GM23338 (cell line): ENCODE measurements around the gene C19orf25. TPM values are rescaled to one million over a fixed set of nuclear protein-coding genes. Genes with fewer than 3 reads are reported as not detected.

Experiments used
- ATAC-seq: fragments of 200-7000 bp; cut with Tn5 transposase; 3 replicates; pipeline ENCODE4 v1.9.1; 2020
- DNase-seq: peaks from one replicate; pipeline ENCODE4 v3.0.0-alpha.2; 2015; ENCODE audit warnings: low spot score
- H2AFZ ChIP-seq: fragments of 200-600 bp; sonication (generic); 2 replicates; pipeline ENCODE4 v1.8.0; 2016; ENCODE audit warnings: antibody characterized with exemption, mild to moderate bottlenecking, moderate library complexity
- H3F3A ChIP-seq: fragments of 200-600 bp; sonication (generic); replicated peaks from 2 replicates; pipeline ENCODE4 v1.8.0; 2017; ENCODE audit warnings: antibody characterized with exemption, mixed run types, low read depth
- H3K27ac ChIP-seq: fragments of 200-600 bp; sonication (generic); 2 replicates; pipeline ENCODE4 v1.6.1; 2016; ENCODE audit warnings: low read depth
- H3K27me3 ChIP-seq: fragments of 200-600 bp; sonication (generic); 2 replicates; pipeline ENCODE4 v1.8.0; 2016; ENCODE audit warnings: mild to moderate bottlenecking, mixed run types, moderate library complexity; ENCODE audit not compliant: insufficient read depth
- H3K36me3 ChIP-seq: fragments of 200-600 bp; sonication (generic); 2 replicates; pipeline ENCODE4 v1.8.0; 2016; ENCODE audit warnings: mild to moderate bottlenecking; ENCODE audit not compliant: insufficient read depth
- H3K4me1 ChIP-seq: fragments of 200-600 bp; sonication (generic); 2 replicates; pipeline ENCODE4 v1.8.0; 2016; ENCODE audit warnings: mild to moderate bottlenecking, moderate library complexity; ENCODE audit not compliant: insufficient read depth
- H3K4me2 ChIP-seq: fragments of 200-600 bp; sonication (generic); 2 replicates; pipeline ENCODE4 v1.7.1; 2017; ENCODE audit warnings: mixed run types
- H3K4me3 ChIP-seq: fragments of 200-600 bp; sonication (generic); 2 replicates; pipeline ENCODE4 v1.6.1; 2016; ENCODE audit warnings: mixed run types
- H3K79me2 ChIP-seq: fragments of 200-600 bp; sonication (generic); replicated peaks from 2 replicates; pipeline ENCODE4 v1.8.0; 2017; ENCODE audit warnings: mild to moderate bottlenecking; ENCODE audit not compliant: insufficient read depth
- H3K9me2 ChIP-seq: fragments of 200-600 bp; sonication (generic); 2 replicates; pipeline ENCODE4 v1.8.0; 2017; ENCODE audit not compliant: insufficient read depth
- H4K20me1 ChIP-seq: fragments of 200-600 bp; sonication (generic); replicated peaks from 2 replicates; pipeline ENCODE4 v1.8.0; 2017; ENCODE audit warnings: mild to moderate bottlenecking; ENCODE audit not compliant: insufficient read depth
- H3K27ac Mint-ChIP-seq: 2 replicates; pipeline ENCODE4 v1.8.0; 2020; ENCODE audit warnings: inconsistent platforms, mild to moderate bottlenecking, moderate library complexity, mixed read lengths
- H3K27me3 Mint-ChIP-seq: 3 replicates; pipeline ENCODE4 v1.8.0; 2022; ENCODE audit warnings: low read depth, mild to moderate bottlenecking, moderate library complexity, mixed read lengths, inconsistent platforms; ENCODE audit not compliant: insufficient read depth, poor library complexity
- H3K36me3 Mint-ChIP-seq: 3 replicates; pipeline ENCODE4 v1.8.0; 2021; ENCODE audit warnings: low read depth, mild to moderate bottlenecking, inconsistent platforms, moderate library complexity, mixed read lengths
- H3K4me1 Mint-ChIP-seq: 3 replicates; pipeline ENCODE4 v1.8.0; 2020; ENCODE audit warnings: mild to moderate bottlenecking, inconsistent platforms, mixed read lengths
- H3K4me3 Mint-ChIP-seq: 3 replicates; pipeline ENCODE4 v1.8.0; 2021; ENCODE audit warnings: moderate library complexity, mild to moderate bottlenecking, inconsistent platforms, mixed read lengths
- H3K9me3 Mint-ChIP-seq: 3 replicates; pipeline ENCODE4 v1.8.0; 2020; ENCODE audit warnings: moderate library complexity, mild to moderate bottlenecking, inconsistent platforms, mixed read lengths
- CREB1 ChIP-seq: fragments of 250-450 bp; sonication (Bioruptor Pico); IDR thresholded peaks from 2 replicates; pipeline ENCODE4 v1.5.0; 2020; ENCODE audit warnings: low read depth, mild to moderate bottlenecking, moderate library complexity
- EZH2 ChIP-seq: fragments of 200-600 bp; sonication (generic); IDR thresholded peaks from one replicate; pipeline ENCODE4 v1.8.0; 2017; ENCODE audit warnings: antibody characterized with exemption, mild to moderate bottlenecking, low read depth; ENCODE audit not compliant: unreplicated experiment
- EZH2phosphoT487 ChIP-seq: fragments of 200-600 bp; sonication (generic); IDR thresholded peaks from one replicate; pipeline ENCODE4 v1.8.1; 2018; ENCODE audit warnings: antibody characterized with exemption; ENCODE audit not compliant: unreplicated experiment
- JUNB ChIP-seq: IDR thresholded peaks from one replicate; pipeline ENCODE4 v1.6.1; 2016; ENCODE audit warnings: antibody characterized with exemption; ENCODE audit not compliant: unreplicated experiment
- NANOG ChIP-seq: IDR thresholded peaks from 2 replicates; pipeline ENCODE4 v1.6.1; 2016; ENCODE audit warnings: antibody characterized with exemption, borderline replicate concordance
- POLR2AphosphoS5 ChIP-seq: IDR thresholded peaks from 2 replicates; pipeline ENCODE4 v1.6.1; 2016; ENCODE audit warnings: antibody characterized with exemption, low read depth
- REST ChIP-seq: IDR thresholded peaks from one replicate; pipeline ENCODE4 v1.6.1; 2018; ENCODE audit warnings: antibody characterized with exemption; ENCODE audit not compliant: unreplicated experiment
- STAT1 ChIP-seq: IDR thresholded peaks from one replicate; pipeline ENCODE4 v1.6.1; 2016; ENCODE audit warnings: antibody characterized with exemption; ENCODE audit not compliant: unreplicated experiment
- ZNF114 ChIP-seq: fragments of 250-450 bp; sonication (Bioruptor Pico); IDR thresholded peaks from 2 replicates; pipeline ENCODE4 v1.5.0; 2020; ENCODE audit warnings: mild to moderate bottlenecking, moderate library complexity
- ZNF331 ChIP-seq: fragments of 250-450 bp; sonication (Bioruptor Pico); IDR thresholded peaks from 2 replicates; pipeline ENCODE4 v1.5.0; 2020; ENCODE audit warnings: low read depth, mild to moderate bottlenecking, moderate library complexity
- polyA plus RNA-seq: library from polyadenylated mRNA; unstranded; fragments of >200 nt; fragmentation: Nextera tagmentation; extraction: Ambion mirVana; gene quantifications from 2 replicates; pipeline ENCODE4 v1.2.1, GENCODE V29; 2016
- total RNA-seq: library from RNA; depleted of rRNA; stranded (reverse); fragments of >200 nt; shearing (Covaris generic); gene quantifications from 2 replicates; pipeline ENCODE4 v1.2.3, GENCODE V29; 2014
- TF ChIP-seq, protein P1 (sequence below): fragments of 250-450 bp; sonication (Bioruptor Pico); IDR thresholded peaks from 2 replicates; pipeline ENCODE4 v1.5.0; 2020; ENCODE audit warnings: mild to moderate bottlenecking, moderate library complexity

Gene C19orf25
- total and polyA plus RNA-seq, 2 experiments from 2014 or later, result 43.5 to 61.1 TPM

GRCh38 chr19:1514986-1515721 lies 36.1 kb upstream of the C19orf25 start:
- H3K4me3 Mint-ChIP-seq, result no peak overlapping the region

GRCh38 chr19:1514295-1514661 lies 35.3 kb upstream of the C19orf25 start:
- no peak overlapping the region for H3K4me3 ChIP-seq
- 0 out of 2 replicates have a peak, but pooled peaks cover 4% of the 10 kb centered on the region for H3F3A ChIP-seq
- no peak overlapping the region for H3K27ac ChIP-seq
- peaks cover 4% of the 10 kb centered on the region; the same call in 1 of the 2 replicates for H3K27me3 ChIP-seq
- Mint-ChIP-seq H3K4me3 (no peak overlapping the region), H3K9me3 (peaks cover 5% of the 10 kb centered on the region), H3K4me1 (no peaks in the 10 kb centered on the region), H3K27me3 (peaks cover 18% of the 10 kb centered on the region), H3K36me3 (no peaks in the 10 kb centered on the region), H3K27ac (no peak overlapping the region)
- no peak overlapping the region for H2AFZ ChIP-seq
- no peak overlapping the region for H3K4me2 ChIP-seq
- H3K36me3 ChIP-seq, result no peaks in the 10 kb centered on the region
- no peaks in the 10 kb centered on the region for H3K79me2 ChIP-seq
- ATAC-seq (no peak), DNase-seq (no peak)
- no peaks in the 10 kb centered on the region for H3K4me1 ChIP-seq
- no peaks in the 10 kb centered on the region; the same call in 1 of the 2 replicates for H4K20me1 ChIP-seq
- H3K9me2 ChIP-seq, result no peaks in the 10 kb centered on the region
- TF ChIP-seq ZNF114 (CRISPR knock-in tag) (no peak), CREB1 (CRISPR knock-in tag) (no peak), NANOG (no peak), EZH2phosphoT487 (no peak), ZNF331 (no peak), REST (no peak), STAT1 (no peak), EZH2 (no peak), POLR2AphosphoS5 (no peak)
- TF ChIP-seq, protein P1, sequence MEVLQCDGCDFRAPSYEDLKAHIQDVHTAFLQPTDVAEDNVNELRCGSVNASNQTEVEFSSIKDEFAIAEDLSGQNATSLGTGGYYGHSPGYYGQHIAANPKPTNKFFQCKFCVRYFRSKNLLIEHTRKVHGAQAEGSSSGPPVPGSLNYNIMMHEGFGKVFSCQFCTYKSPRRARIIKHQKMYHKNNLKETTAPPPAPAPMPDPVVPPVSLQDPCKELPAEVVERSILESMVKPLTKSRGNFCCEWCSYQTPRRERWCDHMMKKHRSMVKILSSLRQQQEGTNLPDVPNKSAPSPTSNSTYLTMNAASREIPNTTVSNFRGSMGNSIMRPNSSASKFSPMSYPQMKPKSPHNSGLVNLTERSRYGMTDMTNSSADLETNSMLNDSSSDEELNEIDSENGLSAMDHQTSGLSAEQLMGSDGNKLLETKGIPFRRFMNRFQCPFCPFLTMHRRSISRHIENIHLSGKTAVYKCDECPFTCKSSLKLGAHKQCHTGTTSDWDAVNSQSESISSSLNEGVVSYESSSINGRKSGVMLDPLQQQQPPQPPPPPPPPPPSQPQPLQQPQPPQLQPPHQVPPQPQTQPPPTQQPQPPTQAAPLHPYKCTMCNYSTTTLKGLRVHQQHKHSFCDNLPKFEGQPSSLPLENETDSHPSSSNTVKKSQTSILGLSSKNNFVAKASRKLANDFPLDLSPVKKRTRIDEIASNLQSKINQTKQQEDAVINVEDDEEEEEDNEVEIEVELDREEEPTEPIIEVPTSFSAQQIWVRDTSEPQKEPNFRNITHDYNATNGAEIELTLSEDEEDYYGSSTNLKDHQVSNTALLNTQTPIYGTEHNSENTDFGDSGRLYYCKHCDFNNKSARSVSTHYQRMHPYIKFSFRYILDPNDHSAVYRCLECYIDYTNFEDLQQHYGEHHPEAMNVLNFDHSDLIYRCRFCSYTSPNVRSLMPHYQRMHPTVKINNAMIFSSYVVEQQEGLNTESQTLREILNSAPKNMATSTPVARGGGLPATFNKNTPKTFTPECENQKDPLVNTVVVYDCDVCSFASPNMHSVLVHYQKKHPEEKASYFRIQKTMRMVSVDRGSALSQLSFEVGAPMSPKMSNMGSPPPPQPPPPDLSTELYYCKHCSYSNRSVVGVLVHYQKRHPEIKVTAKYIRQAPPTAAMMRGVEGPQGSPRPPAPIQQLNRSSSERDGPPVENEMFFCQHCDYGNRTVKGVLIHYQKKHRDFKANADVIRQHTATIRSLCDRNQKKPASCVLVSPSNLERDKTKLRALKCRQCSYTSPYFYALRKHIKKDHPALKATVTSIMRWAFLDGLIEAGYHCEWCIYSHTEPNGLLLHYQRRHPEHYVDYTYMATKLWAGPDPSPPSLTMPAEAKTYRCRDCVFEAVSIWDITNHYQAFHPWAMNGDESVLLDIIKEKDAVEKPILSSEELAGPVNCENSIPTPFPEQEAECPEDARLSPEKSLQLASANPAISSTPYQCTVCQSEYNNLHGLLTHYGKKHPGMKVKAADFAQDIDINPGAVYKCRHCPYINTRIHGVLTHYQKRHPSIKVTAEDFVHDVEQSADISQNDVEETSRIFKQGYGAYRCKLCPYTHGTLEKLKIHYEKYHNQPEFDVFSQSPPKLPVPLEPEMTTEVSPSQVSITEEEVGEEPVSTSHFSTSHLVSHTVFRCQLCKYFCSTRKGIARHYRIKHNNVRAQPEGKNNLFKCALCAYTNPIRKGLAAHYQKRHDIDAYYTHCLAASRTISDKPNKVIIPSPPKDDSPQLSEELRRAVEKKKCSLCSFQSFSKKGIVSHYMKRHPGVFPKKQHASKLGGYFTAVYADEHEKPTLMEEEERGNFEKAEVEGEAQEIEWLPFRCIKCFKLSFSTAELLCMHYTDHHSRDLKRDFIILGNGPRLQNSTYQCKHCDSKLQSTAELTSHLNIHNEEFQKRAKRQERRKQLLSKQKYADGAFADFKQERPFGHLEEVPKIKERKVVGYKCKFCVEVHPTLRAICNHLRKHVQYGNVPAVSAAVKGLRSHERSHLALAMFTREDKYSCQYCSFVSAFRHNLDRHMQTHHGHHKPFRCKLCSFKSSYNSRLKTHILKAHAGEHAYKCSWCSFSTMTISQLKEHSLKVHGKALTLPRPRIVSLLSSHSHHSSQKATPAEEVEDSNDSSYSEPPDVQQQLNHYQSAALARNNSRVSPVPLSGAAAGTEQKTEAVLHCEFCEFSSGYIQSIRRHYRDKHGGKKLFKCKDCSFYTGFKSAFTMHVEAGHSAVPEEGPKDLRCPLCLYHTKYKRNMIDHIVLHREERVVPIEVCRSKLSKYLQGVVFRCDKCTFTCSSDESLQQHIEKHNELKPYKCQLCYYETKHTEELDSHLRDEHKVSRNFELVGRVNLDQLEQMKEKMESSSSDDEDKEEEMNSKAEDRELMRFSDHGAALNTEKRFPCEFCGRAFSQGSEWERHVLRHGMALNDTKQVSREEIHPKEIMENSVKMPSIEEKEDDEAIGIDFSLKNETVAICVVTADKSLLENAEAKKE, result no peak

More at GRCh38 chr19:1514986-1515721, 36.1 kb upstream of the C19orf25 start:
- no peaks in the 10 kb centered on the region for H3K36me3 Mint-ChIP-seq
- TF ChIP-seq ZNF331 (no peak), JUNB (no peak), STAT1 (no peak)
- H3K27me3 ChIP-seq, result peaks cover 4% of the 10 kb centered on the region; the same call in 1 of the 2 replicates
- no peak overlapping the region for H3K4me3 ChIP-seq
- ATAC-seq, result no peak
- 0 out of 2 replicates have a peak, but pooled peaks cover 4% of the 10 kb centered on the region for H3F3A ChIP-seq
- H3K4me1 Mint-ChIP-seq, result no peaks in the 10 kb centered on the region
- H3K36me3 ChIP-seq, result no peaks in the 10 kb centered on the region
- H3K9me2 ChIP-seq, result no peaks in the 10 kb centered on the region
- no peaks in the 10 kb centered on the region; the same call in 1 of the 2 replicates for H4K20me1 ChIP-seq
- no peak overlapping the region for H3K4me2 ChIP-seq
- H3K79me2 ChIP-seq, result no peaks in the 10 kb centered on the region
- no peak overlapping the region for H3K27ac ChIP-seq
- H3K27ac Mint-ChIP-seq, result no peak overlapping the region
- H3K4me1 ChIP-seq, result no peaks in the 10 kb centered on the region
- H3K27me3 Mint-ChIP-seq, result peaks cover 18% of the 10 kb centered on the region
- H2AFZ ChIP-seq, result no peak overlapping the region
- DNase-seq, result no peak
- peaks cover 5% of the 10 kb centered on the region for H3K9me3 Mint-ChIP-seq
